ENCODE measurements around the gene CCDC102A.

CCDC102A gene

GRCh38 chr16:57477531-57478202 is 58.7 kb downstream of the CCDC102A start:
- no peak for DNase-seq (ENCODE audit: low read depth)

GRCh38 chr16:57476546-57477410 is 59.6 kb downstream of the CCDC102A start:
- no peak for DNase-seq (ENCODE audit: low read depth)

- DNase-seq (ENCODE audit: low read depth) = peak; percentile 71
Measured at GRCh38 chr16:57475711-57476339, 60.5 kb downstream of the CCDC102A start.

- no peak for DNase-seq (ENCODE audit: low read depth)
Measured at GRCh38 chr16:57474671-57475661, 61.4 kb downstream of the CCDC102A start.

GRCh38 chr16:57473906-57474305 is 62.5 kb downstream of the CCDC102A start:
- no peak for DNase-seq (ENCODE audit: low read depth)

GRCh38 chr16:57473176-57473840 is 63.1 kb downstream of the CCDC102A start:
- DNase-seq (ENCODE audit: low read depth) = no peak

GRCh38 chr16:57472665-57473060 is 63.7 kb downstream of the CCDC102A start:
- no peak for DNase-seq (ENCODE audit: low read depth)

GRCh38 chr16:57471852-57472664 is 64.3 kb downstream of the CCDC102A start:
- DNase-seq (ENCODE audit: low read depth) = no peak

GRCh38 chr16:57471209-57471608 is 65.2 kb downstream of the CCDC102A start:
- no peak for DNase-seq (ENCODE audit: low read depth)

GRCh38 chr16:57470711-57471110 is 65.7 kb downstream of the CCDC102A start:
- no peak for DNase-seq (ENCODE audit: low read depth)

- DNase-seq (ENCODE audit: low read depth) = no peak
Measured at GRCh38 chr16:57469917-57470470, 66.4 kb downstream of the CCDC102A start.

- DNase-seq (ENCODE audit: low read depth) = no peak
Measured at GRCh38 chr16:57469046-57469445, 67.3 kb downstream of the CCDC102A start.

- no peak for DNase-seq (ENCODE audit: low read depth)
Measured at GRCh38 chr16:57468346-57468745, 68.0 kb downstream of the CCDC102A start.

GRCh38 chr16:57464523-57464922 is 71.8 kb downstream of the CCDC102A start:
- DNase-seq (ENCODE audit: low read depth) = no peak

- no peak for DNase-seq (ENCODE audit: low read depth)
Measured at GRCh38 chr16:57462978-57463362, 73.4 kb downstream of the CCDC102A start.

- DNase-seq (ENCODE audit: low read depth) = peak; percentile 89
Measured at GRCh38 chr16:57462209-57462977, 74.0 kb downstream of the CCDC102A start, which contains the start of gene POLR2C. Gene POLR2C (plus strand): TSS chr16:57462679. CDS start chr16:57462725, 46 bp downstream.

Data from activated T-helper 9 cell treated with anti-CD3 and anti-CD28 coated beads, Interleukin-2, amount 50 U/mL, for 16 hours (primary cell).